H7 (cell line): ENCODE data around the gene WDR33. TPM values are rescaled to one million over a fixed set of nuclear protein-coding genes. Genes with fewer than 3 reads are reported as not detected.

Experiments
- DNase-seq: peaks from one replicate; pipeline ENCODE4 v3.0.0; 2012
- H3K27me3 ChIP-seq: 2 replicates; pipeline ENCODE4 v1.6.0; 2011; ENCODE audit warnings: mild to moderate bottlenecking, low read length; ENCODE audit not compliant: control insufficient read depth, insufficient read depth
- H3K36me3 ChIP-seq: replicated peaks from 2 replicates; pipeline ENCODE4 v1.5.1; 2011; ENCODE audit warnings: low read length; ENCODE audit not compliant: control insufficient read depth, insufficient read depth
- H3K4me3 ChIP-seq: 2 replicates; pipeline ENCODE4 v1.5.1; 2011; ENCODE audit warnings: low read depth, mild to moderate bottlenecking, control low read depth, low read length, moderate library complexity; ENCODE audit not compliant: insufficient read depth
- total RNA-seq: library from RNA; depleted of rRNA; stranded (reverse); fragments of >200 nt; shearing (Covaris generic); gene quantifications from 2 replicates; pipeline ENCODE4 v1.2.3, GENCODE V29; 2014

The WDR33 gene
- total RNA-seq, 1 experiment from 2014 or later, result 43.3 TPM

GRCh38 chr2:127705391-127706065 lies 105.4 kb downstream of the WDR33 start:
- Histone ChIP-seq H3K36me3 (peaks cover 24% of the 10 kb centered on the region), H3K4me3 (no peak overlapping the region), H3K27me3 (no peaks in the 10 kb centered on the region)
- no peak for DNase-seq

DNA sequence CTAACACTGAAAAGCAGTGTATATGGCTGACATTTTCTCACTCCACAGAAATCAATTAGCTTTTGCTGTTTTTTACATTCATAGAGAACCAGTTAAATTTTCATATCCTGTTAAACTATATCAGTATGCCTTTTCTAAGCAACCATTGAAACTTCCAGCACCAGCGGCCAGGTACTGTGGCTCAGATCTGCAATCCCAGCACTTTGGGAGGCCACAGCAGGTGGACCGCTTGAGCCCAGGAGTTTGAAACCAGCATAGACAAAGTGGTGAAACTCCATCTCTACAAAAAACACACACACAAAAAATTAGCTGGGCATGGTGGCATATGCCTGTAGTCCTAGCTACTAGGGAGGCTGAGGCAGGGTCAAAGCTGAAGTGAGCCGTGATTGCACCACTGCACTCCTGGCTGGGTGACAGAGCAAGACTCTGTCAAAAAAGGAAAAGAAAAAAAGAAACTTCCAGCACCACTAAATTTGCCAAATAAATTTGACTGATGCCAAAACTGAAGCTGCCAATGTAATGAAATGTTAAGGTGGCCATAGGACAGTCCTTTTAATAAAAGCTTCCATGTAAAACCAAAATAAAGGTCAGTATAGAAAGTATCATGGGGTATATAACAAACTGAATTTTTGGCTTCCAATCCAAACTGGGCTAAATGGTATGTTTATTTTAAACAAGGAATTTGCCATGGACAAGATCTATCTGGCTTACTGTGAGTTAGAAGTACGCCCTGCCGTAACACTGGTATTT lies 106.2 kb downstream of the WDR33 start:
- Histone ChIP-seq H3K36me3 (peaks cover 21% of the 10 kb centered on the region), H3K27me3 (no peaks in the 10 kb centered on the region), H3K4me3 (no peak overlapping the region)
- DNase-seq, result no peak

- Histone ChIP-seq H3K27me3 (no peaks in the 10 kb centered on the region), H3K36me3 (peaks cover 14% of the 10 kb centered on the region), H3K4me3 (no peak overlapping the region)
- DNase-seq, result no peak
Measured at GRCh38 chr2:127703282-127703681, 107.7 kb downstream of the WDR33 start.

DNA sequence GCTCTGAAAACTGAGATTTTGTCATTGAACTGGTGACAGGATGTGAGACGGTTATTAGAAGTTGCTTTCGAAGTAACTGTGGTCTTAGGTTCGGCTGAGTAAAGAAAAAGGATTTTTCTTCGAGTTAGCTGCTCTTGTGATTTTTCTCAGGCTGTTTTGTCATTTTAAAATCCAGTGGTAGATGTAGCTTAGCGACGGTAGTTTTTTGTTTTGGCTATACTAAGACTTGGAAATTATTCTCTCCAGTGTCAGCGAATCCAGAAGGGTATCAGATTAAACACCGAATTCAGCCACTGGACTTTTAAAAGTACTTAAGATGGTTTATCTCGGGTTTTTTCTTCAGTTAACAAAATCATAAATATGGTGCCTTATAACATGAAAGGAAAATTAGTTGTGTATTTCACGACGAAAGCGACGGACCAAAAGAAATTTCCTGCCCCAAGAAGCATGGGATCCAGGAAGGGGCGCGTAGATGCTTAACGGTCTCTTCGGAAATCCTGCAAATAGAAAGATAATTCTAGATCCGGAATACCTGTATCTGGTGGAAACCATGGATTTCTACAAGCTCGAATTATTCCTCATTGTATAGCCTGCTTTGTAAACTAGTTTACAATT lies 108.5 kb downstream of the WDR33 start:
- no peaks in the 10 kb centered on the region for H3K27me3 ChIP-seq
- peak; percentile 39 for DNase-seq
- H3K36me3 ChIP-seq, result peaks cover 8% of the 10 kb centered on the region
- H3K4me3 ChIP-seq, result peak overlapping the region; percentile 69

DNA sequence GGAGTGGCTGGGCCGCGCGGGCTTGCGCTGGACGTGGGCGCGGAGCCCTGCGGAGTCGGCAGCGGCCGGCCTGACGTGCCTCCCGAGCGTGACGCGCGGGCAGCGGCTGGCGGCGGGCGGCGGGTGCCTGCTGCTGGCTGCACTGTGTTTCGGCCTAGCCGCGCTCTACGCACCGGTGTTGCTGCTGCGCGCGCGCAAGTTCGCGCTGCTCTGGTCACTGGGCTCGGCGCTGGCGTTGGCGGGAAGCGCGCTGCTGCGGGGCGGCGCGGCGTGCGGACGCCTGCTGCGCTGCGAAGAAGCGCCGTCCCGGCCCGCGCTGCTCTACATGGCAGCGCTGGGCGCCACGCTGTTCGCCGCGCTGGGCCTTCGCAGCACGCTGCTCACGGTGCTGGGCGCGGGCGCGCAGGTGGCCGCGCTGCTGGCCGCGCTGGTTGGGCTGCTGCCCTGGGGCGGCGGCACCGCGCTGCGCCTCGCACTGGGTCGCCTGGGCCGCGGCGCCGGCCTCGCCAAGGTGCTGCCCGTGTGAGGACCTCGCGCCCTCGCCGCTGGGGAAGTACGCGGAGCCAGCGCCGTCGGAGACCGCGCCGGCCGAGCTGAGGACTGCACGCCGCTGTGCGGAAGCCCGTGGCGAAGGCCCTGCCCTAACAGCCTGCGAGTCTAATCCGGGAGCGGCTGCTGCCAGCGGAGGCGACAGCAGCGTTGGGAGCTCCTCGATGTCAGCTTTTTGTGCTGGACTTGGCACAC lies 109.1 kb downstream of the WDR33 start:
- DNase-seq, result peak; percentile 90
- Histone ChIP-seq H3K4me3 (peak overlapping the region; percentile 69), H3K27me3 (no peaks in the 10 kb centered on the region), H3K36me3 (peaks cover 5% of the 10 kb centered on the region)

GRCh38 chr2:127701193-127701650 lies 109.7 kb downstream of the WDR33 start, which contains the start of gene SFT2D3:
Gene SFT2D3, plus strand, starts transcription at chr2:127701497. Its CDS starts 32 bp downstream, at chr2:127701529.
- DNase-seq, result peak; percentile 95
- Histone ChIP-seq H3K36me3 (peaks cover 2% of the 10 kb centered on the region; the same call in 1 of the 2 replicates), H3K4me3 (peak within 1 kb of the TSS; percentile 69), H3K27me3 (no peaks in the 10 kb centered on the region)

DNA sequence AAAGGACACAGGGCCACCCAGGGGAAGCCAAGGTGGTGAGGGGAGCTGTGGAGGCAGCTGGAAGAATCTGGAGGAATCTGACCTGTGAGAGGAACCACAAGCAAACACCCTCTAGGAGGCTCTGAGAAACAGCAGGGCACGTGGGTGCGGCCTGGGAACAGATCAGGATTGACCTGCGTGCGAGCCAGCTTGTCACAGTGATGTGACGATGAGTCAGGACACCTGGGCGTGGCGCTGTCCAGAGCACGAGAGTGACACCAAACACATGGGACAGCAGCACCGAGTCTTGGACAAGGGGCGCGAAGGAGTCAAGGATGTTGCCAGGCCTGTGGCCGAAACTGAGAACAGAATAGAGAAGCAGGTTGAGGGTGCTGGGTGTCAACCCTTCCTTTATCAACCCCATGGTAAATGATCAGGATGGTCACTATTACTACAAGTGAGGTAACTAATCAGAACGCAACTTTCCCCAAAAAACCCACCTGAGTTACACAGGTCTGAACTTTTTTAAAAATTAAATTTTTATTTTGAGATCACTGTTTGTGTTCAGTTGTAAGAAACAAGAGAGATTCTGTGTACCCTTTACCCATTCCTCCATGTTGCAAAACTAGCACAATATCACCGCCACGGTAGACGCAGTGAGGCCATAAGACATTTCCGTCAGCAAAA lies 110.3 kb downstream of the WDR33 start:
- Histone ChIP-seq H3K27me3 (no peaks in the 10 kb centered on the region), H3K4me3 (peak overlapping the region; percentile 69), H3K36me3 (no peaks in the 10 kb centered on the region)
- peak; percentile 74 for DNase-seq

DNA sequence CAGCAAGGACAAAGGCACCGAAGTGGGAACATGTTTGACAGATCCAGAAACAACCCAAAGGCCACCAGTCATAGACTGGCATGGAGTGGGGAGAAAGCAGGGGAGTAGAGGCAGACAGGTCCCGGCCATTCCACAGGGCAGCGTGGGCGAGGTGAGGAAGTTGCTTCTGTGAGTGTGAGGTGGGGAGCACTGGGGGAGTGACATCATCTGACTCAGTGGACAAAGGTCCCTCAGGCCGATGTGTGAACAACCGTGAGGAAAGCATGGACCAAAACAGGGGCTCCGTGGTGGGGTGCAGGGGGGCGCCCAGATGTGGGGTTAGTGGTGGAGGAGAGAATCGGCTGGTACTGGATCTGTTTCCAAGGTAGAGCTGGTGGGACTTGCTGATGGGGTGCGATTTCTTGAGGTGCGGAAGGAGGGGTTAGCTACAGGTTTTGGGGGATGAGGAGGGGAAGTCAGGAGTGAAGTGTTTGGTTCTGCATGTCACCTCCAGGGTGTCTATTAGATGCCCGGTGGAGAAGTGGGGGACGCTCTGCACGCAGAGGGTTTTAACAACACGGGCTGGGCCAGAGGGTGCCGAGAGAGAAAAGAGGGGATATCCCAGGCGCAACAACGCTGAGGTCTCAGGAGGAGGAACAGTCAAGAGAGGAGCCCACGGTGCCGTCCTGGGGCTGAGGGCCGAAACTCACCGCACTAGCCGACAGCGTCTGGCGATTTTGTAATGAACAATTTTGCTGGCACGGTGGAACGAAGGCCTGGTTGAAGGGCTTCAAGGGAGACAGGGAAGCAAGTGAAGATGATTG lies 112.2 kb downstream of the WDR33 start:
- DNase-seq, result no peak
- Histone ChIP-seq H3K4me3 (no peak overlapping the region), H3K36me3 (no peaks in the 10 kb centered on the region), H3K27me3 (no peaks in the 10 kb centered on the region)

DNA sequence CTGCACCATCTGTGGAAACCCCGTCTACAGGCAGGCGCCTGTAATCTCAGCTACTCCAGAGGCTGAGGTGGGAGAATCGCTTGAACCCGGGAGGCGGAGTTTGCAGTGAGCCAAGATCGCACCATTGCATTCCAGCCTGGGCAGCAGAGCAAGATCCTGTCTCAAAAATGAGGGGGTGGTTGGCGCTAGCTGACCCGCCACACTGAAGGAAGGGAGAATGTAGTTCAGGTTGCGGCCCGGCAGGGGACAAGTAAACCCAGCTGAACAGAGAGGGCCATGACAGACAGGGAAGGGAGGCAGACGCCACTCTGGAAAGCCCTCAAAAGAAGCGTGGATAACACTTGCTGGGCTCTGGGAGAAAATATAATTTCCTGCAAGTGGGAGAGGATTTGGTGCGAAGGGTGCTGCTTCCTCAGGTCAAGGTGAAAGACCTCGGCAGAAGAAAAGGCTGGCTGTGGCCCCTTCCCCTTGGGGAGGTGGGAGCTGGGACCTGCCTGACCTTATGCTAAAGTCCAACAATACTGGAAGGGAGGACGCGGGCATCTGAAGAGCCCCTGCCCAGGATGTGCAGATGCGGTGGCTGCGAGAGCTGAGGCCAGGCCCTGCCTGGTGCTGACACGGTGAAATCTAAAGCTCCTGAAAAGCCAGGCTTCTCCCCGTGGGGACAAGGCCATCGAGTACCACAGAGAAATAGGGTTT lies 113.3 kb downstream of the WDR33 start:
- DNase-seq, result no peak
- no peaks in the 10 kb centered on the region for H3K27me3 ChIP-seq
- no peak overlapping the region for H3K4me3 ChIP-seq
- no peaks in the 10 kb centered on the region for H3K36me3 ChIP-seq

- H3K36me3 ChIP-seq, result no peaks in the 10 kb centered on the region
- H3K27me3 ChIP-seq, result no peaks in the 10 kb centered on the region
- no peak overlapping the region; the same call in 1 of the 2 replicates for H3K4me3 ChIP-seq
- DNase-seq, result peak; percentile 92
Measured at GRCh38 chr2:127695491-127696472, 115.2 kb downstream of the WDR33 start.

GRCh38 chr2:127694986-127695385 lies 116.0 kb downstream of the WDR33 start:
- DNase-seq, result no peak
- H3K27me3 ChIP-seq, result no peaks in the 10 kb centered on the region
- H3K36me3 ChIP-seq, result no peaks in the 10 kb centered on the region
- no peak overlapping the region for H3K4me3 ChIP-seq

GRCh38 chr2:127690696-127691095 lies 120.3 kb downstream of the WDR33 start:
- no peak overlapping the region for H3K4me3 ChIP-seq
- H3K27me3 ChIP-seq, result no peaks in the 10 kb centered on the region
- no peaks in the 10 kb centered on the region for H3K36me3 ChIP-seq
- no peak for DNase-seq
